ENCODE measurements around the gene KMT2B.
A peak's percentile ranks its signal among the peaks of the same experiment; 100 is the strongest.

Gene KMT2B

DNA sequence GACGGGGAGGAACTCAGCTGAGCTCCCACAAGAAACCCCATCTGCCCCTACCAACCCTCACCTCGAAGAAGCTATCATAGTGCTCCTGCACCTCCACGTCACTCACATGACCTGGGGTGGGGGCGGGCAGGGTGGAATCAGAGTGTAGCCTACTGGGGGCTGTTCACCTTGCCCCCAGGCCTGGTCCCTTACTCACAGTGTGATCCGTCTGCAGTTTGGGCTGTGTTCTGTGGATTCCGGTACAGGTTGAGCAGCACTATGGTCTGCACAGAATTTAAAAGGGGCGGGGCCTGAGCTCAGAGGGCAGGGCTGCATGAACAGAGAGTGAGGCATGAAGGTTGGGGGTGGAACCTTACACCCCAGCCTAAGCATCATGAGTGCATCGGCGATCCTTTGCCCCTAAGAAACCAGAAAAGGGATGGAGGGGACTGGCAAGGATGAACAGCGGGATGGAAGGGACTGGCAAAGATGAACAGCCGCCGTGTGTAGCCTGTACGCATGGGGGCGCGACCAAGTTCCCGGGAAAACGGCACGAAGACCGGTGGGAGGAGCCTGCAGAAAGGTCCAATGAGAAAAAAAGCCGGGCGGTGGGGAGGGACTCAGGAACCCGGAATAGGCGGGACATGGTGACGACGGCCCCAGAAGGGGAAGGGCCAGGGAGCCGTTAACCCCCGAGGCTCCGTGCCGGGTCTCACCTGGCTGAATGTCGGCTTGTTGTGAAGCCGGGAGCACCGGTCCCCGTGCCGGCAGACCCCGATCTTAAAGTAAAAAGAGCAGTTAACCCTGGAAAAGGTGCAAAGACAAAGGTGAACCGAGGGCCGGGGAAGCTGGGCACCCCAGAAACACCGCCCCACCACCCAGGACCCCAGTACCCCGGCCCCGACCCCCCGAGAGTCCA, 26.9 kb downstream of the KMT2B start:
- DNase-seq, result peak; percentile 93

DNA sequence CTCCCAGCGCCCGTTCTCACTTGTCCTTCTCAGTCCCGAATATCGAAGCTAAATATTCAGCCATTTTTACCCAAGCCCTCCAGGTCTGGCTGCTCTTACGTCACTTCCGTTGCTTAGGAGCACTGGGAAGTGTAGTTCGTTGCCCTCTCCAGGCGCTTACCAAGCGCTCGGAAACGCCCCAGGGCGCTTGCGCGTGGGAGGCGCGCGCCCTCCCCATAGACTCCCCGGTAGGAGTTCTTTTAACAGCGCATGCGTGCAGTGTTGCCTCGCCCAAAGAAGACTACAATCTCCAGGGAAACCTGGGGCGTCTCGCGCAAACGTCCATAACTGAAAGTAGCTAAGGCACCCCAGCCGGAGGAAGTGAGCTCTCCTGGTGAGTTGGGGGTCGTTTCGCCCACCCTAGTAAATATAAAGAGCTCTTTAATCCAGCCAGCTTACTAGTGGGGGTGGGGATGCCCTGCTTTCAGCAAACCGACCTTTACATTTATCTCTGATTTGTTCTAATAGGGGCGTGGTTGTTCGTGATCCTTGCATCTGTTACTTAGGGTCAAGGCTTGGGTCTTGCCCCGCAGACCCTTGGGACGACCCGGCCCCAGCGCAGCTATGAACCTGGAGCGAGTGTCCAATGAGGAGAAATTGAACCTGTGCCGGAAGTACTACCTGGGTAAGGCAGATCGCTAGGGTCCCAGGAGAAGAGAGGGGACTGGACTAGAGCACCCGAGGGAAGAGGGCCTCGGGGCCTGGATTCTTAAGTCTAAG, 27.7 kb downstream of the KMT2B start, which contains the start of the genes PSENEN and U2AF1L4:
PSENEN (plus strand) TSS at position 324 of the 759 bp plus-strand sequence; CDS start at position 604, 280 bp downstream.
U2AF1L4 (minus strand) TSS at position 91 of the 759 bp plus-strand sequence; CDS start at position 64, 27 bp downstream.
- peak; percentile 95 for DNase-seq

DNA sequence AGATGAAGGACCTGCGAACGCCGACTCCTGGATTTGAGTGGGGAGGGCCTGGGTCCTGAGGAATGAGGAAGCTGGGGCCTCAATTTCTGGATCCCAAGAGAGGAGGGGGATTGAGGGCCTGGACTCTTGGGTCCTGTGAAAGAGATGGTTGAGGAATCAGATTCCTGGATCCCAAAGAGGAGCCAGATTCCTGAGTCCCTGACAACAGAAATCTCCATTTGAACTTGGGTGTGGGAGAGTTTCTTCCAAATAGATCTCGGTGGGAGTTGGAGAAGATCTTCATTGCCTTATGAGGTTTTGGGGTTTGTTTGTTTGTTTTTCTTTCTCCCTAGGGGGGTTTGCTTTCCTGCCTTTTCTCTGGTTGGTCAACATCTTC, 28.3 kb downstream of the KMT2B start:
- DNase-seq, result no peak

DNA sequence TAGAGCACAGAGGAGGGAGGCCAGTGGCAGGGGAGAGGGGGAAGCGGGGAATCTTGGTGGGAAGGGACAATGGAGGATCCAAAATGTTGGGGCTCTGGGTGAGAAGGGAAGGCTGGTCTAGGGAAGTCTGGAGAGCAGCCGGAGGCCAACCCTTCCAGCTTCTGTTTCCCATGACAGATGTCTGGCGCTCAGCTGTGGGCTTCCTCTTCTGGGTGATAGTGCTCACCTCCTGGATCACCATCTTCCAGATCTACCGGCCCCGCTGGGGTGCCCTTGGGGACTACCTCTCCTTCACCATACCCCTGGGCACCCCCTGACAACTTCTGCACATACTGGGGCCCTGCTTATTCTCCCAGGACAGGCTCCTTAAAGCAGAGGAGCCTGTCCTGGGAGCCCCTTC, 28.7 kb downstream of the KMT2B start:
- DNase-seq, result no peak

DNA sequence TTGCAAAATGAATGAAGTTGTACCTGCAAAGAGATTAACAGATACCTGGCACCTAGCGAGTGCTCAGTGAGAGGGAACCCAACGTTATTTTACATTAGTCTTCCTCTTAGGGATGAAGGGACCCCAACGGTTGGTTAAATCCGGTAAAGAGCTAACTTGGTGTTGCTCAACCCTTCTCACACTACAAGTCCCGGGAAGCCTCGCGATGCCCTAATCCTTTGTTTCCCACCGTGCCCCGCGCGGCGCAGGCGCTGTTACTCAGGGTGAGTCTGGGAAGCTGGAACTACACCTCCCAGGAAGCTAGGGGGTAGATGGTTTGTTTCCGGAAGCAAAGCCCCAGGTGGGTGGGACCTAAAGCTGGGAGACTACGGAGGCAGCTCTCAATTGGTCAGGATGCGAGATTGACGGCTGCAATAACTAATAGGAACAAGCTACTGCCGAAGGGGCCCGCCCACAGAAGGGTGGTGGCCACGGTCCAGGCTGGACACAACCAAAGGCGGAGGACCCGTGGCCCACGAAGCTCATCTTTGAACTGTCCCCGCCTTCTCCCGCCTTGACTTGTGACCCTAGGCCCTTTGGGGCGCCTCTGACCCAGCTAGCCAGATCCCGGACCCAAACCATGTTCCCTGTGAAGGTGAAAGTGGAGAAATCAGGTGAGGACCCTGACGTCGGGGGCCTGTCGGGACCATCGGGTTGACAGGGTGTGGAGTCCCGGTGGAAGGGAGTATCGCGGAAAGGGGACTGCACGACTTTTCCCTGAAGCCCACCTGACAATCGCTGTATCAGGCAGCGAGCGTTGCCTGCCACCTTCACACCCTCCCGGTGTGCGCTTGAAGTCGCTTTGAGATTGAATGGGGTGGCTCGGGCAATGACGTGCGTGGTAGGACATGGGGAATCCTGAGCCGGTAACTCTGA, 30.6 kb downstream of the KMT2B start, which contains the start of gene LIN37:
LIN37 (plus strand) TSS at position 471 of the 915 bp plus-strand sequence; CDS start at position 620, 149 bp downstream.
- DNase-seq, result peak; percentile 98

DNA sequence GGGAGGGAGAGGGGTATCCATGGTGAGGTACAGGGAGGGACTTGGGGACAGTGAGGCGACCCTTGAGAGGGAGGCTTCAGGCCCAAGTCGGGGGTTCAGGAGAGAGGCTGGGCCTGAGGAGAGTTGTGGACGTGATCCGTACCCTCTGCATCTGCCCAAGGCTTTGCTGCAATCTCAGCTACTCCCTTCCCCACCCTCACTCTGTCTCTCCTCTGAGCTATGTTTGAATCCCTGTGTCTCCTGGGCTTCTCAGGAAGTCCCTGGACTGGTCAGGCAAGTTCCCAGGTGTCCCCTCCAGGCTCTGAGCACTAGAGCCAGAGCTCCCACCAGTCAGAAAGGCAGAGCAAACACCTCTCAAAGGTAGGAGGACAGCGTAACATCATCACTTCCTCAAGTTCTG, 32.4 kb downstream of the KMT2B start:
- DNase-seq, result no peak

DNA sequence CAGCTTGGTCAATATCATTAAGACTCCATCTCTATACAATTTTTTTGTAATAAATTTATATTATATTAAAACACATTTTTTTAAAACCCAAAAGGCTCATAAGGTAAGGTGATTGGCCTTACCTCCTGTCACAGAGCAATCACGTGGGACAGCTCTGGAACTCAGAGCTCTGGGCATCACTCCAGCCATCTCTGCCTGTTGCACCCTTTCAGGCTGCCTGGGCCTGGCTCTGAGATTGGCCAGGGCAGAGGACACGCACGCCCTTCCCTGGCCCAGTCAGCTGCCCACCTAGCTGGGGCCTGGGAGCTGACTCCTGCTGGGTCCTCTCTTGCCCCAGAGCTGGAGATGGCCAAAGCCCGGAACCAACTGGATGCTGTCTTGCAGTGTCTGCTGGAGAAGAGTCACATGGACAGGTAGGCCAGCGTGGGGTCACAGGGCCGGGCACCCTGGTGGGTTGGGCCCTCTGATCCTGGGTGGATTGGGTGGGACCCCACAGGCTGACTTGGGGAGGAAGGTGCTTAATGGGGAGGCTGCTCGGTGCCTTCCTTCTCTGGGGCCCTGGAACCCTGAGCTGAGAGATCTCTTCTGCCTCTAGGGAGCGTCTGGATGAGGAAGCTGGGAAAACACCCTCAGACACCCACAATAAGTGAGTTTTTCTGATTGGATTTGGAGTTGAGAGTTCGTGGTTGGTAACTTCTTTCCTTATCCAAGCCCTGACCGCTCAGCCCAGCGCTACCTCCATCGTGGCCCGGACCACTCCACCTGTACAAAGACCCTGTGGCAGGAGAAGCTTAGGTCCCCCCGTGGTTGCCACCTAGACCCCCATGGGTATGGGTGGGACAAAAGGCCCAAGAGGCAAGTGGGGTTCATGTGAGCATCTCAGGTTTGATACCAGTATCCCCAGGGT, 34.3 kb downstream of the KMT2B start:
- no peak for DNase-seq

DNA sequence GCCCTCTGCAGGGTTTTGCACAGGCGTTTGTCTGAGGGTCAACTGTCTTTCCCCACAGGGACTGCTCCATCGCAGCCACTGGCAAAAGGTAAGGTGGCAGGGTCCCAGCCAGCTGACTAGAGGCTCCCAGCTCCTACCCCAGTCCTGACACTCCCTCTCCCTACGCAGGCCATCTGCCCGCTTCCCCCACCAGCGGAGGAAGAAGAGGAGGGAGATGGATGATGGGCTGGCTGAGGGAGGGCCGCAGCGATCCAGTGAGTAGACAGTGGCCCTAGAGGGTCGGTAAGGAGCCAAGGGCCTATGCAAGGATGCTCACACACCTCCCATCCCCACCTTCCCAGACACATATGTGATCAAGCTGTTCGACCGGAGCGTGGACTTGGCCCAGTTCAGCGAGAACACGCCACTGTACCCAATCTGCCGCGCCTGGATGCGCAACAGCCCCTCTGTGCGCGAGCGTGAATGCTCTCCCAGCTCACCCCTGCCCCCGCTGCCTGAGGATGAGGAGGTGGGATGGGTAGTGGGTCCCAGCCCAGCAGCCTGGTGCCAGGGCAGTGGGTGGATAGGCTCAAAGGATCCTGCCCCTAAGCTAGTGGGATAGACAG, 35.0 kb downstream of the KMT2B start:
- DNase-seq, result no peak

DNA sequence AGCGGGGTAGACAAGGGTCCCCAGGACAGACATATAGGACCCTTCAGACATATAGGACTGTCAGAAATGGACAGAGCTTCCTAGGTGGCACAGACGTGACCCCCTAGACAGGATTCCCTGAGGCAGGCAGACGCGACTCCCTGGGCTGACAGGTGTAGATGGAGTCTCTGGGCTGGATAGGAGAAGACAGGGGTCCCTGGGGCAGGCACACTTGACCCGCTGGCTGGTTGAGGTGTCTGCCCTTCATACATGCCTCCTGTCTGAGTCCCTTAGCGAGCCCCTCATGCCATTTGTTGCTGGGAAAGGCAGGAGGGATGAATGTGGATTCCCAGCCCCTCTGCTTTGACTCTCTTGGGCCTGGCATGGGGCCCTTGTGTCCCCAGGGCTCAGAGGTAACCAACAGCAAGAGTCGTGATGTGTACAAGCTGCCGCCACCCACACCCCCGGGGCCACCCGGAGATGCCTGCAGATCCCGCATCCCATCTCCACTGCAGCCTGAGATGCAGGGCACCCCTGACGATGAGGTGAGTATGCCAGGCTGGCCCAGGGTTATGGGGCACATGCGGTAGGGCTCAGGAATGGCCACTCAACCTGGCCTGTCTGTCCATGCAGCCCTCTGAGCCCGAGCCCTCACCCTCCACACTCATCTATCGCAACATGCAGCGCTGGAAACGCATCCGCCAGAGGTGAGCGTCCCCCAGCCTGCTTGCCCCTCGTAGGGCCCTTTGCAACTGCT, 36.0 kb downstream of the KMT2B start:
- no peak for DNase-seq

DNA sequence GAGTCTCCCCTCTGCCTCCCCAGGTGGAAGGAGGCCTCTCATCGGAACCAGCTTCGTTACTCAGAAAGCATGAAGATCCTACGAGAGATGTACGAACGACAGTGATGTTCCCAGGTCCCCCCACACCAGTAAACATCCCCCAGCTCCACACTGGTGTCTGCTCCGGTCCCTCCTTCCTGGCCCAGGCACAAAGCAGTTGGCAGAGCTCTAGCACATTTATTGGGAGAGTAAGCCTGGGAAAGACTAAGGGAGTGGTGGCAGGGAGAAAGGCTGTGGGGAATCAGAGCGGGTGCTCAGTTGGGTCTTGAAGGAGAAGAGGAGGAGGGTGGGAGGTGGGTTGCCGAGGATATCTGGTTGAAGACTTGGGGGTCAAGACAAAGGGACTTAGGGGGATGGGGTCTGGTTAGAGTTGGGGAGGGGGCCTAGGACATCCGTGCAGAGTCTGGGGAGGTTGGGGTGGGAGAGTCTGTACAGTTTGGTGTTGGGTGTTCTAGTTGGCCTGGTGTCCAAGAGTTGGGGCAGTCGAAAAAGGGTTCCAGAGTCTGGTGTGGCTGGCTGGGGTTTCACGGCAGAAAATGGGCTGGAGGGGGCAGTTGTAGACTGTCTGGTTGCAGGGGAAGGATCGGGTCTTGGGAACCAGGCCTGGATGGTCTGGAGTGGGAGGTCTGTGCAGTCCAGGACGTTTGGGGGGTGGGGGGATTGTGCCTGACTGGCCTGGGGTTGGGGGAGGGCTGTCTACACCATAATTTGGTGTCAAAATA, 36.7 kb downstream of the KMT2B start:
- DNase-seq, result no peak

DNA sequence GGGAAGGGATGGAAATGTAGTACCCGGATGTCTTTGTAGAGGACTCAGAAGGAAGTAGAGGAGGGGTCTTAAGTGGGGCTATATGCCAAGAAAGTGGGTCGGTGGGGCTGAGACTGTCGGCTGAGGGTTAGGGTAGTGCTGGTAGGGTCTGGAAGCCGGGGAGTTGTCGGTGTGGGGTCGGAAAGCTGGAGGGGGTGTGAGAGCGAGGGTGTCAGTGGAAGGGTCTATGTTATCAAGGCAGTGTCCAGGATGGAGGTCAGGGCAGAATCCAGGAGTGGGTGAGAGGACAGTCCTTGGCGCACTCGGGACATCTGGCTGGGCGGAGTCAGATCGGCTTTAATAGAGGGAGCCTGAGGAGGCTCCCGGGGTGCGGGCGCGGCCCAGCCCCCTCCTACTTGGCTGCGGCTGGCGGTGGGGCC, 37.3 kb downstream of the KMT2B start:
- no peak for DNase-seq

DNA sequence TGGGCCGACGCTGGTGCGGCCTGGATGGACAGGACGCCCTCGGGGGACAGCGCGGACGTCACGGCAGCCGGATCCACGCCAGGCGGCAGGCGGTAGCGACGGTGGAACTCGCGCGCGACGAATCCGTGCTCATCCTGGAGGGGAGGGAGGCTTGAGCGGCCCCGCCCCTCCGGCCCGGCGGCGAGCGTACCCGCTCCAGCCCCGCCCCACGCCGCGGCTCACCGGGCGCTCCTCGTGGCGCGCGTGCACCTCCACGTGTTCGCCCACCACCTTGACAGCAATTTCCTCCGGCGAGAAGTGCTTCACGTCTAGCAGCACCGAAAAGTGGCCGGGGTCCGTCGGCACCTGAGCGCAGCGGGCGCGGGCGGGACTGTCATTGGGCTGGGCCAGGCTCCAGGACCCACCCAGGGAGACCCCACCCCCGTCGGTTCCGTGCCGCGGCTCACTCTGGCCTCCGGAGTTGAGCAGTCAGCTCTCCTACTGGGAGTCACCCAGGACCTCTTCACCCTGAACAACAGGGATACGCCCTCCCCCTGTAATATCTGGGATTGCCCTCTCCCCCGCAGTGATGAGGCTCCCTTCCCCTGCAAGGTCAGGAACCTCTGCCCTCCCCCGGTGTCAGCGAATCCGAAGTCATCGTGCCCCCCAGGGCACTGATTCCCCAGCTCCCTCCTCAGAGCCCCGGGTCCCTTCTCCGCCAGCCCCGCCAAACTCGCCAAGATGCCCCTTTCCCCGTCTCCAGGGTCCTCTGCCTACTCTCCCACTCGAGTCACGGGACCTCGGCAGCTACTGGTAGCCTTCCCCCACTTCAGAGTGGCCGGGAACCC, 38.0 kb downstream of the KMT2B start:
- DNase-seq, result no peak

DNA sequence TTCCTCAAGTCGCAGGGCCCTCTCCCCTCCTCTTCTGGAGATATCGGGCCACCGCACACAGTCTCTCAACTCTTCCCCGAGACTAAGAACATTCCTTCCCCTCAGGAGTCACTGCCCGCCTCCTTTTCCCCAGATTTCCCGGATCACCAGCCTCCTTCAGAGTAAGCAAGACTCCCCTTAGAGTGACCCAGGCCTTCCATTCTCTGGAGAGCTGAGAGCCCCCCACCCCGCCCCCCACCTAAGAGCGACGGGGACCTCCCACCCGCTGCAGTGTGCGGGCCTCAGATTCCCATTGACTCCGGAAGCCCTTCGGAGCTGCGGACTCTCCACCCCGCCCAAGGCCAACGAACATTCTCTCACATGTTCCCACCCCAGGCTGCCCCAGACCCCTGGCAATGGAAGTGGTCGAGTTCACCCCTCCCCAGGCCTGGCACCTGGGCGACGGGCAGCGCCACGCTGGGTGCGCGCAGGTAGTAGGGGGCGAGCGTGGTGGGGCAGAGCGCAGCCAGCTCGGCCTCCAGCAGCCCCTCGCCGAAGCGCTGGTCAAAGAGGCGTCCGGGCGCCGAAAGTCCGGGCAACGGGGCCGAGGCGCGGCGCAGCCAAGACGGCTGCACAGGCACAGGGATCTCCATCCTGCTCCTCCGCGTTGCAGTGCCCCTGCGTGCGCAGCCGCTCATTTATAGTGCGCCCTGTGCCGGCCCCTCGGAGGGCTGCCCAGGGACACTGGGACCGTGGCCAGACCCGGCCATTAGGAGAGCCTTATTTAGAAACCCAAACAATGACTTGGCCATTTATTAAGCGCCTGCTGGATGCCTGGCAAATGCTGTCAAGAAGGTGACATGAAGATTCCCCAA, 38.8 kb downstream of the KMT2B start, which contains the start of gene HSPB6:
HSPB6 (minus strand) TSS at position 653 of the 854 bp plus-strand sequence; CDS start at position 632, 21 bp downstream.
- DNase-seq, result no peak

DNA sequence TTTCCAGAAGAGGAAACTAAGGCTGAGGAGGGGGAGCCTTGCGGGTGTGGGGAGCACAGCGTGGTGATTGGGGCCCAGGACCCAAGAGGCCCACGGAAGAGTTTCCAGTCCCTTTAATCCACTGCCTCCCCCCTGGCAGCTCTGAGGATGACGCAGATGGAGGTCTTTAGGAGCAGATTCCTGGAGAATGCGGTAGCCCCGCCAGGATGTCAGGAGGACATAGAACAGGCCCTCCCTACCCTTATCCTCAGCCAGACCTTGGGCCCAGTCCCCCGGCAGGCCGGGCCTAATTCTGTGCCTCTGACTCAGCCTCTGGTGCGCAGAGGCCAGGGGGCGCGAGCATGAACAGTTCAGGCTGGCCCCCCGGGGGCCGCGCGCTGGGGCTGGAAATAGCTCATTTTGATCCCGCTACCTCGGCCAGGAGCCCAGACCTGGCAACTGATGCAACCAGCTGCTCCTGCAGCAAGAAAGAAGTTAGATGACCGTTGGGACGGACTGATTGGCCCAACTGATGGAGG, 39.5 kb downstream of the KMT2B start:
- DNase-seq, result no peak

DNA sequence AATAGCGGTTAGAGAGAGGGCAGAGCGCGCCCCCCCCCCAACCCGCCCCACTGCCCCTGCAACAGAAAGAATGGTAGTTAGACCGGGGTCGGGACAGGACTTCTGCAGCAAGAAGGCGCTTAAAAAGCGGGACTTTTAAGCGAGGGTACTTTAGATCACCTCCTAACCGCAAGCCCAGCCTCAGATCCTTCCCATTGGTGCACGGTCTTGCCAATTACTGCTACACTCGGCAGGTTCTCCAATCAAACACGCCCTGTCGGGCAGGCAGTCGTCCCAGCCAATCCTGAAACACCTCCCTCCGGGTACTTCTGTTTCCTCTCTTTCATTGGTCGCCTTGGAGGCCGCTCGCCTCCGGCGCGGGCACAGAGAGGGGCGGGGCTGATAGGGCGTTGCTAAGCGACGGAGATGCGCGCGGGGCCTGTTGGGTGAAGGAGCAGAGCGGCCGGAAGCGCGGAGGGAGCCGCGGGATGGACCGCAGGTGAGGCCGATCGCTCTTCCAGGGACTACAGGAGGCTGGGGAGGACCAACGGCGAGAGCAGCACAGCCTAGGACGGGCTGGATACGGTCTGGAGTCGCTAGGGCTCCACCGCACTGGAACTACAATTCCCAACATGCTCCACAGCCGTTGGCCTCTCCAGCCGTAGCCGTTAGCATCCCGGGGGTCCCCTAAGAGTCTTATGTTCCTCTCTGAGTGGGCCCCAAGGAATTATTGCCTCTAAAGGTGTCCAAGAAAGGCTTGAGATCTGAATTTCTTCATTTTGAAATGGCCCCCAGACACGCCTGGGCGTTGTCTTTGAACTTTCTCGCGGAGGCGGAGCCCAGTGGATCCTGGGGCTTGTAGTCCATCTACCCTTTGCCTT, 40.2 kb downstream of the KMT2B start, which contains the start of gene PROSER3:
PROSER3 (plus strand) TSS at position 428 of the 860 bp plus-strand sequence; CDS start at position 468, 40 bp downstream.
- peak; percentile 98 for DNase-seq

DNA sequence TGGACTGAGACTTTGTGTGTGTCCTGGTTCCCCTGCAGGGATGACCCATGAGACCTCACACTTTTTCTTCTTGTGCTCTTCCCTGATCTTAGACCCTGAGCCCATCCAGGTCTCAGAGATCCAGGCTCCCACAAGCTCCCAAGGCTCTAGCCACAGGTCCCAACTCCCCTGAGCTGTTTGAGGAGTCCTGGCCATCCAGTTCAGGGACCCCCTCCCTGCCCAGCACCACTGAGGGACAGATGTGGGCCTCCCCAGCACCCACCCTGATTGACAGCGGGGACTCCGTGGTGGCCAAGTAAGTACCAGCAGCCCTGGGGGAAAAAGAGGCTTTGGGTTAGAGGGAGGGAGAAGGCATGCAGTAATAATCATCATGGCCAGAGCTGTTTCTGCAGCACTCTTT, 41.9 kb downstream of the KMT2B start:
- DNase-seq, result no peak
